ENCODE measurements around the gene SPAG9. TPM values are rescaled to one million over a fixed set of nuclear protein-coding genes. Genes with fewer than 3 reads are reported as not detected.

SPAG9 gene
- 100 to 1,000 TPM in 1 of 2 donors, 10 to 100 TPM in 1; 88.4 to 126 TPM for total RNA-seq
- long read RNA-seq, donor 1, partial matches to known transcripts: 6 of 16 reads
- long read RNA-seq, donor 1, other reads (novel, unspliced or antisense): 10 of 16 reads
- long read RNA-seq, donor 2, partial matches to known transcripts: 10 of 15 reads
- long read RNA-seq, donor 2, other reads (novel, unspliced or antisense): 2 of 15 reads

DNA sequence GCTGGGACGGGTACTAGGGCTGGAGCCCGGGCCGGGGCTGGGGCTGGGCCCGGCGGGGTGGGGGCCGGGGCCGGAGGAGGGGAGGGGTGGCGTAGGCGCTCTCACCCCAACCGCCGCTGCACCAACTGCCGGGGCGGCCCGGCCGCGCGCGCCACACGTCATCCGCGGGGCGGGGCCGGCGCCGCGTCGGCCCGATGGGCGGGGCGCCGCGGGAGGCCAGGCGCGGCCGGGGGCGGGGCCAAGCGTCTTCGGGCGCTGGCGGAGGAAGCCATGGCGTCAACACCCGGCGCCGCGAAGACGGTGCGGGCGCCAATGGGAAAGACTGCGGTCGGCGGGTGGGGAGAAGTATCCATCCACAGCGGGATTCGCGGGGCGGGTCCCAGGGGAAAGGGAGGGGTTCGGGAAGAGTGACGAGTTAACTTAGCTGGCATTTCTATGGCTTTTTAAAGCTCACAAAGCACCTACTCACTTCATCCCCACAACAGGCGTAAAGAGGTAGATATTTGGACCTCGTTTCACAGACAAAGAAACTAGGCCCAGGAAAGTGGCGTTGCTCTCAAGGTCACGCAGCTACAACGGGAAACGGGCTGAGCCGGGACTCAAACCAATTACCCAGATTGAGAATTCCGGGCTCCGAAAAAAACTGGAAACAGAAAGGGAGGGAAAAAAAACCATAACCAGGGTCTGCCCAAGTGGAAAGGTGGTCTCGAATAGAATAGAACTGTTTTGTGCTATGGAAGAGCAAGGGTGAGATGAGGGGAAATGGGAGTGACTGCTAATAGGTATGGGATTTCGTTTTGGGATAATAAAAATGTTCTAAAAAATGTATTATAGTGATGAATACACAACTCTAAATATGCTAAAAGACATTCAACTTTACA lies at the start of gene SPAG9:
SPAG9 (minus strand) TSS at position 130 of the 881 bp plus-strand sequence. CDS start 212 bp downstream, outside the sequence.
- intact Hi-C loops (cut with DNase I): loop anchor here in 1 of 2 donors (10.0 kb wide), 1 partner anchor 256 kb away; the partner anchor contains the start of gene TOB1
- peak; percentile 99 for DNase-seq (ENCODE audit: low spot score)

DNA sequence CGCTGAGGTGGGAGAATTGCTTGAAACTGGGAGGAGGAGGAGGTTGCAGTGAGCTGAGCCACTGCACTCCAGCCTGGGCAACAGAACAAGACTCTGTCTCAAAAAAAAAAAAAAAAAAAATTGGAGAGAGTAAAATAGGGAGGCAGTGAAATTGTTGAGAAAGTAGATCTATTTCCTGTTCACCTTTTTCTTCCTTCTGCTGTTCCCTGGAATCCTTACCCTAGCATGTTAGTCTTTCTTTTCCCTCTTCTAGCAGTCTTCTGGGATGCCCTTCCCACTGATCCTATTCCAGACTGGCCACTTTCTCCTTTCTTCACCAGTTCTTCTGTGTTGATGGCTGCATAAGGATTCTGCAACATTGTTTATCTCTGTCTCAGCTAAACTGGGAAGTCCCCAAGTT lies 48.7 kb upstream of the SPAG9 start:
- intact Hi-C loops (cut with DNase I): no loop called here
- DNase-seq (ENCODE audit: low spot score): no peak

DNA sequence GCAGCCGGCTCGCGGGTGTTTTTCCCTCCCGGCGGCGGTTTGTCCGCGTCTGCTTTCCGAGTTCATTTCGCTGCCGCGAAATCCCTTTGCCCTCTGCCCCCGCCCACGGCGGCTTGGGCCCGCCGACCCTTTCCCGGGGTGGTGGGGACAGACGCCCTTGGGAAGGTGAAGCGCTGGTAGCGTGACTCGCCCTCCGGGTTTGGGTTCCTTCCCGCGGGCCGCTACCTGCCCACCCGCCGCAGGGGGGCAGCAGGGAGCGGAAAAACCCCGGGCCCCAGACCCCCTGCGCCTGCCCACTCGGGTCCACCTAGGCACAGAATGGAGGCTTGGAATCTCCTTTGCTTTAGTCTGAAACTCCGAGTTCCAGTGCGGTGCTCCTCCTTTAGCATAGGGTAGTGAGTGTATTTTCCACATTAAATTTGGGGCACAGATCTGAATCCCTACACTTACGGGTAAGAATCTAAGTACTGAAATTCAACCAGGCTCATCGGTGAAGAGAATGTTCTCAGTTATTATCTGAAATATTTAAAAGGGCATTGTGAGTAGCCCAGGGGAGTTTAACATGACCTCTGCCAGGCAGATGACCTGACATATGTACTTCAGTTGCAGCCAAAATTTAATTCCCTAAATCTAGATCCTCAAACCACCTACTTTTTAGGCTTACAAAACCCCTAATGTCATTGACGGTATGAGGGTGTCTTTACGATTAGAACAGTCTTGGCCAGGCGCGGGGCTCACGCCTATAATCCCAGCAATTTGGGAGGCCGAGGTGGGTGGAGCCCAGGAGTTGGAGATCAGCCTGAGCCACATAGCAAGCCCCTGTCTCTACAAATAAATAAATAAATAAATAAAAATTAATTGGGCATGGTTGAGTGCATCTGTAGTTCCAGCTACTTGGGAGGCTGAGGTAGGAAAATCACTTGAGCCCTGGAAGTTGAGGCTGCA lies 46.6 kb upstream of the SPAG9 start:
- DNase-seq (ENCODE audit: low spot score): peak; percentile 86
- intact Hi-C loops (cut with DNase I): no loop called here

- DNase-seq (ENCODE audit: low spot score): peak; percentile 97
These were observed 45.7 kb upstream of the SPAG9 start, which contains the start of gene NME2 for GRCh38 chr17:51166198-51166986. NME2 (plus strand) TSS chr17:51166411; CDS start chr17:51166831, 420 bp downstream.

DNA sequence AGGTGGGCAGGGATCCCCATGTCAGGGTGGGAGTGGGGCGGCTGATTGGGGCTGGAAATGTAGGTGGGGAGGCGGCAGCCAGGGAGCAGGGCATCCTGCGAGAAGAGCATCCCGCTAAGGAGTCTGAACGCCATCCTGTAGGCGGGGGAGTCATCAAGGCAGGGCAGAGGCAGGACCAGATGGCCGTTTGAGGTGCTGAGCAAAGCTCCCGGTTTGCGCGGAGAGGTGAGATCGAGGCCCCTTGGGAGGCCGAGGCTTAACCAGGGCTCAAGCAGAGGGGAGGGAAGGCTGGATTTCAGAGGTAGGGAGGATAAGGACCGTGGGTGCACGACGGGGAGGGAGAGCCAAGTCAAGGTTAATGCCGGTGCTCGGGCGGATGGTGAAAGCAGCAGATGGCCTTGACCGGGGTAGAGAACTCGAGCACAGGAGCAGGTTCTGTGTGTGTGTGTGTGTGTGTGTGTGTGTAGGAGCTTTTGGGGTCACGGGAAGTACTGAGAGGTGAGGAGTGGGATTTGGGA lies 45.1 kb upstream of the SPAG9 start:
- intact Hi-C loops (cut with DNase I): no loop called here
- no peak for DNase-seq (ENCODE audit: low spot score)

More at GRCh38 chr17:51166198-51166986, 45.7 kb upstream of the SPAG9 start, which contains the start of gene NME2:
- intact Hi-C loops (cut with DNase I): no loop called here

GRCh38 chr17:51164911-51165679 lies 44.4 kb upstream of the SPAG9 start:
- intact Hi-C loops (cut with DNase I): no loop called here
- no peak for DNase-seq (ENCODE audit: low spot score)

- intact Hi-C loops (cut with DNase I): no loop called here
These were observed 40.9 kb upstream of the SPAG9 start for GRCh38 chr17:51161541-51161940.

DNA sequence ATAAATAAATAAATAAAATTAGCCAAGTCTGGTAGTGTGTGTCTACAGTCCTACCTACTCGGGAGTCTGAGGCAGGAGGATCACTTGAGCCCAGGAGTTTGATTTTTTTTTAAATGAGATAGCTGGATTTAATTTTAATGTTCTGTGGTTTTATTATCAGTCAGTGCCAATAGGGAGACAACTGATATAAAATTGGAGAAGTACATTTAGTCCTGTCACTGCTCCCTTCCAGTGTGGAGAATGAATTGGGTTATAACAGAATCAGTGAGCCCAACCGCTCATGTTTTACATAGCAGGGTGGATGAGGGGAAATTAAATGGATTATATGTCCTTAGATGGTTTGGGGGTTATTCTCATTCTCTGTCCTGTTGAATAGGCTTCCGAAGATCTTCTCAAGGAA lies 38.9 kb upstream of the SPAG9 start:
- intact Hi-C loops (cut with DNase I): loop anchor here in 1 of 2 donors (10.0 kb wide), 1 partner anchor 155 kb away; no protein-coding TSS in a partner anchor
- DNase-seq (ENCODE audit: low spot score): no peak

More at GRCh38 chr17:51161541-51161940, 40.9 kb upstream of the SPAG9 start:
- DNase-seq (ENCODE audit: low spot score): no peak

- DNase-seq (ENCODE audit: low spot score): no peak
- intact Hi-C loops (cut with DNase I): loop anchor here in 1 of 2 donors (10.0 kb wide), 1 partner anchor 151 kb away; no protein-coding TSS in a partner anchor
These were observed 34.7 kb upstream of the SPAG9 start for GRCh38 chr17:51155416-51155815.

DNA sequence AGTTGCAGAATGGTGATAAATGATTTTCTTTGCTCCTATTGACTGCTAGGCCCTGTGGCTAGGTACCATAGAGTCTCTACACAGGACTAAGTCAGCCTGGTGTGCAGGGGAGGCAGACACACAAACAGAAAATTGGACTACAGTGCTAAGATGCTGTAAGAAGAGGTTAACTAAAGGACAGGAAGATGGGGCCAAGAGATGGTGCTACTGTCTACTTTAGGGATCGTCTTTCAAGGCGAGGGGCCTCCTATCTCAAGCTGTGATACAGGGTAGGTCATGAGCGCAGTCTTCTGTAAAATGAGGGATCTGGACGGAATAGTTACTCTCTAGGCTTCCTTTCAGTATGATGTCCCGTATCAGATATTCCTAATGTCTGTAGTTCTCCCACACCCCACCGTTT lies 33.5 kb upstream of the SPAG9 start:
- DNase-seq (ENCODE audit: low spot score): no peak
- intact Hi-C loops (cut with DNase I): loop anchor here (5.0 to 10.0 kb wide), 2 partner anchors 149 to 267 kb away; no protein-coding TSS in a partner anchor

- intact Hi-C loops (cut with DNase I): loop anchor here (5.0 to 10.0 kb wide), 2 partner anchors 149 to 266 kb away; no protein-coding TSS in a partner anchor
- DNase-seq (ENCODE audit: low spot score): peak; percentile 98
These were observed 32.8 kb upstream of the SPAG9 start, which contains the start of gene NME1 for GRCh38 chr17:51153210-51154072. NME1 (plus strand) TSS chr17:51153559; CDS start chr17:51155655, 2,096 bp downstream.

GRCh38 chr17:51152766-51153209 lies 32.1 kb upstream of the SPAG9 start:
- intact Hi-C loops (cut with DNase I): loop anchor here (5.0 to 10.0 kb wide), 2 partner anchors 148 to 265 kb away; no protein-coding TSS in a partner anchor
- no peak for DNase-seq (ENCODE audit: low spot score)

GRCh38 chr17:51150932-51151331 lies 30.3 kb upstream of the SPAG9 start:
- no peak for DNase-seq (ENCODE audit: low spot score)
- intact Hi-C loops (cut with DNase I): loop anchor here (5.0 to 10.0 kb wide), 2 partner anchors 146 to 264 kb away; no protein-coding TSS in a partner anchor

GRCh38 chr17:51149163-51149562 lies 28.5 kb upstream of the SPAG9 start:
- intact Hi-C loops (cut with DNase I): loop anchor here in 1 of 2 donors (2.0 kb wide), 1 partner anchor 54 kb away; no protein-coding TSS in a partner anchor
- no peak for DNase-seq (ENCODE audit: low spot score)

- no peak for DNase-seq (ENCODE audit: low spot score)
- intact Hi-C loops (cut with DNase I): loop anchor here in 1 of 2 donors (2.0 kb wide), 1 partner anchor 53 kb away; no protein-coding TSS in a partner anchor
These were observed 27.0 kb upstream of the SPAG9 start for GRCh38 chr17:51147650-51148049.

Measured in posterior vena cava (tissue), 2 donors.